Measurements from ENCODE around the gene ARHGEF12. TPM values are rescaled to one million over a fixed set of nuclear protein-coding genes. Genes with fewer than 3 reads are reported as not detected.
A peak's percentile ranks its signal among the peaks of the same experiment; 100 is the strongest.

The ARHGEF12 gene
- polyA plus RNA-seq, 1 donor (not counting 4 experiments of a cell fraction or from before 2014, with no cell fraction given): 28.8 TPM

GRCh38 chr11:120305286-120305685 is 30.9 kb upstream of the ARHGEF12 start:
- Histone ChIP-seq H4K20me1 (ENCODE audit: control insufficient read depth, extremely low read depth, insufficient read depth, low read length) (no peaks in the 10 kb centered on the region), H3K79me2 (ENCODE audit: control insufficient read depth, insufficient read depth, low read length) (no peaks in the 10 kb centered on the region), H2AFZ (ENCODE audit: control insufficient read depth, low read length) (peak overlapping the region; percentile 21), H3K4me2 (ENCODE audit: control insufficient read depth, extremely low read depth, insufficient read depth, low read depth, low read length) (peak overlapping the region; percentile 34), H3K9ac (ENCODE audit: control insufficient read depth, extremely low read depth, insufficient read depth, low read length) (no peak overlapping the region), H3K9me1 (ENCODE audit: control insufficient read depth, extremely low read depth, insufficient read depth, low read length) (no peaks in the 10 kb centered on the region), H3K27me3 (ENCODE audit: control insufficient read depth, extremely low read depth, insufficient read depth, low read length) (no peaks in the 10 kb centered on the region), H3K27ac (ENCODE audit: control insufficient read depth, insufficient read depth, low read length) (peak overlapping the region; percentile 23), H3K36me3 (ENCODE audit: control insufficient read depth in 2 of 2, extremely low read depth in 1 of 2, insufficient read depth in 2 of 2, low read length in 2 of 2) (no peaks in the 10 kb centered on the region), H3K4me3 (ENCODE audit: control insufficient read depth in 2 of 3, extremely low read depth in 1 of 3, insufficient read depth in 2 of 3, low read depth in 1 of 3, low read length in 3 of 3) (no peak overlapping the region), H3K4me1 (ENCODE audit: control insufficient read depth, extremely low read depth, insufficient read depth, low read length) (peaks cover 43% of the 10 kb centered on the region), H3K9me3 (ENCODE audit: control insufficient read depth, low read depth, low read length) (no peaks in the 10 kb centered on the region)
- FAIRE-seq (peak; percentile 85), DNase-seq (ENCODE audit: low read depth, low spot score) (no peak)
- no peak for TF ChIP-seq CTCF (optimal IDR thresholded peaks at IDR 0.05 in 1 of 3, IDR thresholded peaks at IDR 0.05 in 1 of 3, conservative IDR thresholded peaks at IDR 0.05 in 1 of 3; ENCODE audit: extremely low read depth in 1 of 3, insufficient read depth in 2 of 3, low read length in 3 of 3)
- no peak for TF ChIP-seq EZH2 (IDR thresholded peaks at IDR 0.05; ENCODE audit: low read length)
- dilution Hi-C loops (cut with MboI; ENCODE audit: extremely low pct_ligation_motif_present, low sequenced_read_pairs): no loop called here

- TF ChIP-seq CTCF (optimal IDR thresholded peaks at IDR 0.05 in 1 of 3, IDR thresholded peaks at IDR 0.05 in 1 of 3, conservative IDR thresholded peaks at IDR 0.05 in 1 of 3; ENCODE audit: extremely low read depth in 1 of 3, insufficient read depth in 2 of 3, low read length in 3 of 3) (peak; percentile 75 to 78 (median 76)), EZH2 (IDR thresholded peaks at IDR 0.05; ENCODE audit: low read length) (no peak)
- H3K9me3 ChIP-seq (ENCODE audit: control insufficient read depth, low read depth, low read length): no peaks in the 10 kb centered on the region
- H3K27ac ChIP-seq (ENCODE audit: control insufficient read depth, insufficient read depth, low read length): peak overlapping the region; percentile 57
- no peak overlapping the region for H3K9ac ChIP-seq (ENCODE audit: control insufficient read depth, extremely low read depth, insufficient read depth, low read length)
- dilution Hi-C loops (cut with MboI; ENCODE audit: extremely low pct_ligation_motif_present, low sequenced_read_pairs): no loop called here
- no peaks in the 10 kb centered on the region for H3K9me1 ChIP-seq (ENCODE audit: control insufficient read depth, extremely low read depth, insufficient read depth, low read length)
- H4K20me1 ChIP-seq (ENCODE audit: control insufficient read depth, extremely low read depth, insufficient read depth, low read length): no peaks in the 10 kb centered on the region
- no peaks in the 10 kb centered on the region for H3K36me3 ChIP-seq (ENCODE audit: control insufficient read depth in 2 of 2, extremely low read depth in 1 of 2, insufficient read depth in 2 of 2, low read length in 2 of 2)
- FAIRE-seq (peak; percentile 75), DNase-seq (ENCODE audit: low read depth, low spot score) (peak; percentile 55)
- peak overlapping the region; percentile 51 for H3K4me2 ChIP-seq (ENCODE audit: control insufficient read depth, extremely low read depth, insufficient read depth, low read depth, low read length)
- no peaks in the 10 kb centered on the region for H3K27me3 ChIP-seq (ENCODE audit: control insufficient read depth, extremely low read depth, insufficient read depth, low read length)
- H2AFZ ChIP-seq (ENCODE audit: control insufficient read depth, low read length): peak overlapping the region; percentile 65
- H3K79me2 ChIP-seq (ENCODE audit: control insufficient read depth, insufficient read depth, low read length): no peaks in the 10 kb centered on the region
- H3K4me3 ChIP-seq (ENCODE audit: control insufficient read depth in 2 of 3, extremely low read depth in 1 of 3, insufficient read depth in 2 of 3, low read depth in 1 of 3, low read length in 3 of 3): peak overlapping the region in 1 of 3 experiments; percentile 22
- H3K4me1 ChIP-seq (ENCODE audit: control insufficient read depth, extremely low read depth, insufficient read depth, low read length): peaks cover 43% of the 10 kb centered on the region
These were observed 29.5 kb upstream of the ARHGEF12 start for GRCh38 chr11:120306519-120307242.
